ENCODE results near the gene NOS1AP. TPM values are rescaled to one million over a fixed set of nuclear protein-coding genes. Genes with fewer than 3 reads are reported as not detected.

NOS1AP gene
- total and polyA plus RNA-seq, 2 experiments from 2014 or later: 5.8 to 6.6 TPM

DNA sequence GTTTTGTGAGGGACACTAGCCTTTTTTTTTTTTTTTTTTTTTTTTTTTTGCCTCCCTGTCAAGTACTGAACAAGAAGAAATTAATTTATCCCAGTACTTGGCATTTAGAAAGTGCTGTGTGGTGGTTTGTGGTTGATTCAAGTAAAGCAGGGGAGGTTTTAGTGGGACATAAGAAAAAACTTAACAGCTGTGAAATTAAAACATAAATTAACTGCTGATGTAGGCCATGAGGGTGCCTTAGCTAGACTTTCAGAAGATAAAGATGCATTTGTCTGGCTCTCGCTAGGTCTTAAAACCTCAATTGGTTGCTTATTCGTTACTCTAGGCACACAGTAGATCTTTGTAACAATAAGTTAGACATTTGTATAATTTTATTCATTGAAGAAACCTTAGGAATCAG is 254.9 kb downstream of the NOS1AP start:
- Histone ChIP-seq H3K4me2 (no peak overlapping the region), H2AFZ (no peak overlapping the region), H3K36me3 (ENCODE audit: insufficient read depth) (no peaks in the 10 kb centered on the region), H3K4me1 (ENCODE audit: insufficient read depth) (no peaks in the 10 kb centered on the region), H3K27me3 (ENCODE audit: insufficient read depth) (no peaks in the 10 kb centered on the region), H4K20me1 (replicated peaks; ENCODE audit: insufficient read depth) (no peaks in the 10 kb centered on the region; the same call in 1 of the 2 replicates), H3K27ac (ENCODE audit: low read depth) (no peak overlapping the region), H3K4me3 (no peak overlapping the region), H3F3A (replicated peaks; ENCODE audit: low read depth) (no peaks in the 10 kb centered on the region), H3K79me2 (replicated peaks; ENCODE audit: insufficient read depth) (no peaks in the 10 kb centered on the region), H3K9me2 (ENCODE audit: insufficient read depth) (no peaks in the 10 kb centered on the region)
- no peak for ATAC-seq
- TF ChIP-seq, protein P1, sequence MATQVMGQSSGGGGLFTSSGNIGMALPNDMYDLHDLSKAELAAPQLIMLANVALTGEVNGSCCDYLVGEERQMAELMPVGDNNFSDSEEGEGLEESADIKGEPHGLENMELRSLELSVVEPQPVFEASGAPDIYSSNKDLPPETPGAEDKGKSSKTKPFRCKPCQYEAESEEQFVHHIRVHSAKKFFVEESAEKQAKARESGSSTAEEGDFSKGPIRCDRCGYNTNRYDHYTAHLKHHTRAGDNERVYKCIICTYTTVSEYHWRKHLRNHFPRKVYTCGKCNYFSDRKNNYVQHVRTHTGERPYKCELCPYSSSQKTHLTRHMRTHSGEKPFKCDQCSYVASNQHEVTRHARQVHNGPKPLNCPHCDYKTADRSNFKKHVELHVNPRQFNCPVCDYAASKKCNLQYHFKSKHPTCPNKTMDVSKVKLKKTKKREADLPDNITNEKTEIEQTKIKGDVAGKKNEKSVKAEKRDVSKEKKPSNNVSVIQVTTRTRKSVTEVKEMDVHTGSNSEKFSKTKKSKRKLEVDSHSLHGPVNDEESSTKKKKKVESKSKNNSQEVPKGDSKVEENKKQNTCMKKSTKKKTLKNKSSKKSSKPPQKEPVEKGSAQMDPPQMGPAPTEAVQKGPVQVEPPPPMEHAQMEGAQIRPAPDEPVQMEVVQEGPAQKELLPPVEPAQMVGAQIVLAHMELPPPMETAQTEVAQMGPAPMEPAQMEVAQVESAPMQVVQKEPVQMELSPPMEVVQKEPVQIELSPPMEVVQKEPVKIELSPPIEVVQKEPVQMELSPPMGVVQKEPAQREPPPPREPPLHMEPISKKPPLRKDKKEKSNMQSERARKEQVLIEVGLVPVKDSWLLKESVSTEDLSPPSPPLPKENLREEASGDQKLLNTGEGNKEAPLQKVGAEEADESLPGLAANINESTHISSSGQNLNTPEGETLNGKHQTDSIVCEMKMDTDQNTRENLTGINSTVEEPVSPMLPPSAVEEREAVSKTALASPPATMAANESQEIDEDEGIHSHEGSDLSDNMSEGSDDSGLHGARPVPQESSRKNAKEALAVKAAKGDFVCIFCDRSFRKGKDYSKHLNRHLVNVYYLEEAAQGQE (IDR thresholded peaks at IDR 0.05; ENCODE audit: unreplicated experiment): no peak
- TF ChIP-seq, protein P2, sequence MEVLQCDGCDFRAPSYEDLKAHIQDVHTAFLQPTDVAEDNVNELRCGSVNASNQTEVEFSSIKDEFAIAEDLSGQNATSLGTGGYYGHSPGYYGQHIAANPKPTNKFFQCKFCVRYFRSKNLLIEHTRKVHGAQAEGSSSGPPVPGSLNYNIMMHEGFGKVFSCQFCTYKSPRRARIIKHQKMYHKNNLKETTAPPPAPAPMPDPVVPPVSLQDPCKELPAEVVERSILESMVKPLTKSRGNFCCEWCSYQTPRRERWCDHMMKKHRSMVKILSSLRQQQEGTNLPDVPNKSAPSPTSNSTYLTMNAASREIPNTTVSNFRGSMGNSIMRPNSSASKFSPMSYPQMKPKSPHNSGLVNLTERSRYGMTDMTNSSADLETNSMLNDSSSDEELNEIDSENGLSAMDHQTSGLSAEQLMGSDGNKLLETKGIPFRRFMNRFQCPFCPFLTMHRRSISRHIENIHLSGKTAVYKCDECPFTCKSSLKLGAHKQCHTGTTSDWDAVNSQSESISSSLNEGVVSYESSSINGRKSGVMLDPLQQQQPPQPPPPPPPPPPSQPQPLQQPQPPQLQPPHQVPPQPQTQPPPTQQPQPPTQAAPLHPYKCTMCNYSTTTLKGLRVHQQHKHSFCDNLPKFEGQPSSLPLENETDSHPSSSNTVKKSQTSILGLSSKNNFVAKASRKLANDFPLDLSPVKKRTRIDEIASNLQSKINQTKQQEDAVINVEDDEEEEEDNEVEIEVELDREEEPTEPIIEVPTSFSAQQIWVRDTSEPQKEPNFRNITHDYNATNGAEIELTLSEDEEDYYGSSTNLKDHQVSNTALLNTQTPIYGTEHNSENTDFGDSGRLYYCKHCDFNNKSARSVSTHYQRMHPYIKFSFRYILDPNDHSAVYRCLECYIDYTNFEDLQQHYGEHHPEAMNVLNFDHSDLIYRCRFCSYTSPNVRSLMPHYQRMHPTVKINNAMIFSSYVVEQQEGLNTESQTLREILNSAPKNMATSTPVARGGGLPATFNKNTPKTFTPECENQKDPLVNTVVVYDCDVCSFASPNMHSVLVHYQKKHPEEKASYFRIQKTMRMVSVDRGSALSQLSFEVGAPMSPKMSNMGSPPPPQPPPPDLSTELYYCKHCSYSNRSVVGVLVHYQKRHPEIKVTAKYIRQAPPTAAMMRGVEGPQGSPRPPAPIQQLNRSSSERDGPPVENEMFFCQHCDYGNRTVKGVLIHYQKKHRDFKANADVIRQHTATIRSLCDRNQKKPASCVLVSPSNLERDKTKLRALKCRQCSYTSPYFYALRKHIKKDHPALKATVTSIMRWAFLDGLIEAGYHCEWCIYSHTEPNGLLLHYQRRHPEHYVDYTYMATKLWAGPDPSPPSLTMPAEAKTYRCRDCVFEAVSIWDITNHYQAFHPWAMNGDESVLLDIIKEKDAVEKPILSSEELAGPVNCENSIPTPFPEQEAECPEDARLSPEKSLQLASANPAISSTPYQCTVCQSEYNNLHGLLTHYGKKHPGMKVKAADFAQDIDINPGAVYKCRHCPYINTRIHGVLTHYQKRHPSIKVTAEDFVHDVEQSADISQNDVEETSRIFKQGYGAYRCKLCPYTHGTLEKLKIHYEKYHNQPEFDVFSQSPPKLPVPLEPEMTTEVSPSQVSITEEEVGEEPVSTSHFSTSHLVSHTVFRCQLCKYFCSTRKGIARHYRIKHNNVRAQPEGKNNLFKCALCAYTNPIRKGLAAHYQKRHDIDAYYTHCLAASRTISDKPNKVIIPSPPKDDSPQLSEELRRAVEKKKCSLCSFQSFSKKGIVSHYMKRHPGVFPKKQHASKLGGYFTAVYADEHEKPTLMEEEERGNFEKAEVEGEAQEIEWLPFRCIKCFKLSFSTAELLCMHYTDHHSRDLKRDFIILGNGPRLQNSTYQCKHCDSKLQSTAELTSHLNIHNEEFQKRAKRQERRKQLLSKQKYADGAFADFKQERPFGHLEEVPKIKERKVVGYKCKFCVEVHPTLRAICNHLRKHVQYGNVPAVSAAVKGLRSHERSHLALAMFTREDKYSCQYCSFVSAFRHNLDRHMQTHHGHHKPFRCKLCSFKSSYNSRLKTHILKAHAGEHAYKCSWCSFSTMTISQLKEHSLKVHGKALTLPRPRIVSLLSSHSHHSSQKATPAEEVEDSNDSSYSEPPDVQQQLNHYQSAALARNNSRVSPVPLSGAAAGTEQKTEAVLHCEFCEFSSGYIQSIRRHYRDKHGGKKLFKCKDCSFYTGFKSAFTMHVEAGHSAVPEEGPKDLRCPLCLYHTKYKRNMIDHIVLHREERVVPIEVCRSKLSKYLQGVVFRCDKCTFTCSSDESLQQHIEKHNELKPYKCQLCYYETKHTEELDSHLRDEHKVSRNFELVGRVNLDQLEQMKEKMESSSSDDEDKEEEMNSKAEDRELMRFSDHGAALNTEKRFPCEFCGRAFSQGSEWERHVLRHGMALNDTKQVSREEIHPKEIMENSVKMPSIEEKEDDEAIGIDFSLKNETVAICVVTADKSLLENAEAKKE (CRISPR knock-in tag; IDR thresholded peaks at IDR 0.05): no peak
- TF ChIP-seq CREB1 (CRISPR knock-in tag; IDR thresholded peaks at IDR 0.05; ENCODE audit: low read depth): no peak
- TF ChIP-seq, protein P3, sequence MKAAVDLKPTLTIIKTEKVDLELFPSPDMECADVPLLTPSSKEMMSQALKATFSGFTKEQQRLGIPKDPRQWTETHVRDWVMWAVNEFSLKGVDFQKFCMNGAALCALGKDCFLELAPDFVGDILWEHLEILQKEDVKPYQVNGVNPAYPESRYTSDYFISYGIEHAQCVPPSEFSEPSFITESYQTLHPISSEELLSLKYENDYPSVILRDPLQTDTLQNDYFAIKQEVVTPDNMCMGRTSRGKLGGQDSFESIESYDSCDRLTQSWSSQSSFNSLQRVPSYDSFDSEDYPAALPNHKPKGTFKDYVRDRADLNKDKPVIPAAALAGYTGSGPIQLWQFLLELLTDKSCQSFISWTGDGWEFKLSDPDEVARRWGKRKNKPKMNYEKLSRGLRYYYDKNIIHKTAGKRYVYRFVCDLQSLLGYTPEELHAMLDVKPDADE (IDR thresholded peaks at IDR 0.05): no peak
- TF ChIP-seq, protein P4, sequence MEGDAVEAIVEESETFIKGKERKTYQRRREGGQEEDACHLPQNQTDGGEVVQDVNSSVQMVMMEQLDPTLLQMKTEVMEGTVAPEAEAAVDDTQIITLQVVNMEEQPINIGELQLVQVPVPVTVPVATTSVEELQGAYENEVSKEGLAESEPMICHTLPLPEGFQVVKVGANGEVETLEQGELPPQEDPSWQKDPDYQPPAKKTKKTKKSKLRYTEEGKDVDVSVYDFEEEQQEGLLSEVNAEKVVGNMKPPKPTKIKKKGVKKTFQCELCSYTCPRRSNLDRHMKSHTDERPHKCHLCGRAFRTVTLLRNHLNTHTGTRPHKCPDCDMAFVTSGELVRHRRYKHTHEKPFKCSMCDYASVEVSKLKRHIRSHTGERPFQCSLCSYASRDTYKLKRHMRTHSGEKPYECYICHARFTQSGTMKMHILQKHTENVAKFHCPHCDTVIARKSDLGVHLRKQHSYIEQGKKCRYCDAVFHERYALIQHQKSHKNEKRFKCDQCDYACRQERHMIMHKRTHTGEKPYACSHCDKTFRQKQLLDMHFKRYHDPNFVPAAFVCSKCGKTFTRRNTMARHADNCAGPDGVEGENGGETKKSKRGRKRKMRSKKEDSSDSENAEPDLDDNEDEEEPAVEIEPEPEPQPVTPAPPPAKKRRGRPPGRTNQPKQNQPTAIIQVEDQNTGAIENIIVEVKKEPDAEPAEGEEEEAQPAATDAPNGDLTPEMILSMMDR (conservative IDR thresholded peaks at IDR 0.05; ENCODE audit: low read depth in 2 of 2): no peak
- TF ChIP-seq JUNB (IDR thresholded peaks at IDR 0.05; ENCODE audit: unreplicated experiment): no peak
- TF ChIP-seq NANOG (IDR thresholded peaks at IDR 0.05; ENCODE audit: borderline replicate concordance): no peak
- no peak for TF ChIP-seq POLR2AphosphoS5 (IDR thresholded peaks at IDR 0.05; ENCODE audit: low read depth)
- no peak for TF ChIP-seq STAT1 (IDR thresholded peaks at IDR 0.05; ENCODE audit: unreplicated experiment)
- TF ChIP-seq ZNF114 (CRISPR knock-in tag; IDR thresholded peaks at IDR 0.05): no peak
- TF ChIP-seq ZNF331 (CRISPR knock-in tag; IDR thresholded peaks at IDR 0.05; ENCODE audit: low read depth): no peak
- no peak for TF ChIP-seq EZH2 (IDR thresholded peaks at IDR 0.05; ENCODE audit: low read depth, unreplicated experiment)
- no peak for TF ChIP-seq EZH2phosphoT487 (IDR thresholded peaks at IDR 0.05; ENCODE audit: unreplicated experiment)
- H3K27me3 Mint-ChIP-seq (ENCODE audit: insufficient read depth, low read depth, poor library complexity): peaks cover 3% of the 10 kb centered on the region
- no peaks in the 10 kb centered on the region for H3K4me1 Mint-ChIP-seq
- no peak overlapping the region for H3K4me3 Mint-ChIP-seq
- no peak overlapping the region for H3K27ac Mint-ChIP-seq
- no peaks in the 10 kb centered on the region; the same call in 2 of the 3 replicates for H3K9me3 Mint-ChIP-seq
- peaks cover 4% of the 10 kb centered on the region; the same call in 1 of the 3 replicates for H3K36me3 Mint-ChIP-seq (ENCODE audit: low read depth)
- DNase-seq (ENCODE audit: low spot score): no peak
